ENCODE measurements around the gene PTPRM. TPM values are rescaled to one million over a fixed set of nuclear protein-coding genes. Genes with fewer than 3 reads are reported as not detected.

Gene PTPRM
- total RNA-seq, 1 donor from 2014 or later: 63.2 TPM

GRCh38 chr18:8380006-8380405, 812.9 kb downstream of the PTPRM start:
- H3K4me3 ChIP-seq (ENCODE audit: low read depth, low read length): no peak overlapping the region
- no peak for TF ChIP-seq CTCF (conservative IDR thresholded peaks at IDR 0.05; ENCODE audit: low read depth, low read length)
- no peak for DNase-seq (ENCODE audit: low read depth)

- DNase-seq (ENCODE audit: low read depth): no peak
- no peak for TF ChIP-seq CTCF (conservative IDR thresholded peaks at IDR 0.05; ENCODE audit: low read depth, low read length)
- no peak overlapping the region for H3K4me3 ChIP-seq (ENCODE audit: low read depth, low read length)
These were observed 813.8 kb downstream of the PTPRM start for GRCh38 chr18:8380926-8381325.

- TF ChIP-seq CTCF (conservative IDR thresholded peaks at IDR 0.05; ENCODE audit: low read depth, low read length): no peak
- DNase-seq (ENCODE audit: low read depth): no peak
- no peak overlapping the region for H3K4me3 ChIP-seq (ENCODE audit: low read depth, low read length)
These were observed 814.8 kb downstream of the PTPRM start for GRCh38 chr18:8381821-8382459.

GRCh38 chr18:8385400-8385799, 818.3 kb downstream of the PTPRM start:
- DNase-seq (ENCODE audit: low read depth): no peak
- no peak overlapping the region for H3K4me3 ChIP-seq (ENCODE audit: low read depth, low read length)
- no peak for TF ChIP-seq CTCF (conservative IDR thresholded peaks at IDR 0.05; ENCODE audit: low read depth, low read length)

- H3K4me3 ChIP-seq (ENCODE audit: low read depth, low read length): no peak overlapping the region
- TF ChIP-seq CTCF (conservative IDR thresholded peaks at IDR 0.05; ENCODE audit: low read depth, low read length): no peak
- no peak for DNase-seq (ENCODE audit: low read depth)
These were observed 819.7 kb downstream of the PTPRM start for GRCh38 chr18:8386669-8387380.

- DNase-seq (ENCODE audit: low read depth): peak; percentile 13
- peak; percentile 94 for TF ChIP-seq CTCF (conservative IDR thresholded peaks at IDR 0.05; ENCODE audit: low read depth, low read length)
- no peak overlapping the region for H3K4me3 ChIP-seq (ENCODE audit: low read depth, low read length)
These were observed 822.5 kb downstream of the PTPRM start for GRCh38 chr18:8389391-8390340.
